ACC112 (cell line): ENCODE data around the gene L3MBTL3.

Experiments used
- H2AFZ ChIP-seq: fragments of 200-600 bp; sonication (generic); one replicate; pipeline ENCODE4 v1.6.0; 2017; ENCODE audit warnings: antibody characterized with exemption, low read length; ENCODE audit not compliant: unreplicated experiment
- H3K27ac ChIP-seq: fragments of 200-600 bp; sonication (generic); 2 replicates; pipeline ENCODE4 v1.5.1; 2014; ENCODE audit warnings: low read depth, mild to moderate bottlenecking, antibody characterized with exemption, low read length, moderate library complexity
- H3K27me3 ChIP-seq: fragments of 200-600 bp; sonication (generic); 2 replicates; pipeline ENCODE4 v1.6.1; 2014; ENCODE audit warnings: mild to moderate bottlenecking, antibody characterized with exemption, low read length, moderate library complexity, mixed read lengths; ENCODE audit not compliant: insufficient read depth
- H3K36me3 ChIP-seq: fragments of 200-600 bp; sonication (generic); 2 replicates; pipeline ENCODE4 v1.6.1; 2016; ENCODE audit warnings: mild to moderate bottlenecking, antibody characterized with exemption, low read length, moderate library complexity, mixed read lengths; ENCODE audit not compliant: insufficient read depth
- H3K4me1 ChIP-seq: fragments of 200-600 bp; sonication (generic); one replicate; pipeline ENCODE4 v1.6.1; 2016; ENCODE audit warnings: low read length, mixed read lengths; ENCODE audit not compliant: insufficient read depth, unreplicated experiment, control insufficient read depth
- H3K4me3 ChIP-seq: fragments of 200-600 bp; sonication (generic); 2 replicates; pipeline ENCODE4 v1.5.1; 2014; ENCODE audit warnings: mild to moderate bottlenecking, low read depth, low read length
- H3K79me2 ChIP-seq: fragments of 200-600 bp; sonication (generic); one replicate; pipeline ENCODE4 v1.6.0; 2016; ENCODE audit warnings: low read length; ENCODE audit not compliant: control insufficient read depth, unreplicated experiment, insufficient read depth

Gene L3MBTL3

GRCh38 chr6:130026859-130027258 is 8.5 kb downstream of the L3MBTL3 start:
- H3K4me1 ChIP-seq, result no peaks in the 10 kb centered on the region
- H3K36me3 ChIP-seq, result no peaks in the 10 kb centered on the region
- no peak overlapping the region for H3K27ac ChIP-seq
- H2AFZ ChIP-seq, result no peak overlapping the region
- H3K27me3 ChIP-seq, result no peaks in the 10 kb centered on the region
- no peaks in the 10 kb centered on the region for H3K79me2 ChIP-seq
- H3K4me3 ChIP-seq, result no peak overlapping the region

- no peak overlapping the region for H3K27ac ChIP-seq
- no peaks in the 10 kb centered on the region for H3K27me3 ChIP-seq
- no peaks in the 10 kb centered on the region for H3K4me1 ChIP-seq
- no peak overlapping the region for H2AFZ ChIP-seq
- no peaks in the 10 kb centered on the region for H3K79me2 ChIP-seq
- no peaks in the 10 kb centered on the region; the same call in 1 of the 2 replicates for H3K36me3 ChIP-seq
- H3K4me3 ChIP-seq, result no peak overlapping the region
These were observed 9.6 kb downstream of the L3MBTL3 start for GRCh38 chr6:130027948-130028347.

DNA sequence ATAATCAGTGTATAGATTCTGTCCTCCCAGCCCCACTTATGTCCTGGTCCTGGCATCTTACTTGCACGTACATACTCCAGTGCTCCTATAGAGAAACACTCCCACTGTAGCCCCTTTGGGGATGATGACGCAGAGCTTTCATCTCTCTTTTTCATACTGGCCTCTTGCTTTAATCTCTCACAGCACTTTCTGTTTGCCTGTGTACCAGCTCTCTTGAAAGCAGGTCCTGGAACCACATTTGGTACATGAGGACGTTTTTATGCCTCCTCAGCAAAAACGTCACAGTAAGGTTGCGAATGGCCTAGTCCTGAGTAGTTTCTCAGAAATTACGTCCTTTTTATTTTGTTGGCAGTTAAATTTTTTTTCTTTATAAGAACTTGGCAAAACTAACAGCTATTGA is 10.8 kb downstream of the L3MBTL3 start:
- Histone ChIP-seq H3K36me3 (no peaks in the 10 kb centered on the region; the same call in 1 of the 2 replicates), H3K27me3 (no peaks in the 10 kb centered on the region), H2AFZ (no peak overlapping the region), H3K79me2 (no peaks in the 10 kb centered on the region), H3K4me1 (peaks cover 1% of the 10 kb centered on the region), H3K27ac (no peak overlapping the region), H3K4me3 (no peak overlapping the region)

DNA sequence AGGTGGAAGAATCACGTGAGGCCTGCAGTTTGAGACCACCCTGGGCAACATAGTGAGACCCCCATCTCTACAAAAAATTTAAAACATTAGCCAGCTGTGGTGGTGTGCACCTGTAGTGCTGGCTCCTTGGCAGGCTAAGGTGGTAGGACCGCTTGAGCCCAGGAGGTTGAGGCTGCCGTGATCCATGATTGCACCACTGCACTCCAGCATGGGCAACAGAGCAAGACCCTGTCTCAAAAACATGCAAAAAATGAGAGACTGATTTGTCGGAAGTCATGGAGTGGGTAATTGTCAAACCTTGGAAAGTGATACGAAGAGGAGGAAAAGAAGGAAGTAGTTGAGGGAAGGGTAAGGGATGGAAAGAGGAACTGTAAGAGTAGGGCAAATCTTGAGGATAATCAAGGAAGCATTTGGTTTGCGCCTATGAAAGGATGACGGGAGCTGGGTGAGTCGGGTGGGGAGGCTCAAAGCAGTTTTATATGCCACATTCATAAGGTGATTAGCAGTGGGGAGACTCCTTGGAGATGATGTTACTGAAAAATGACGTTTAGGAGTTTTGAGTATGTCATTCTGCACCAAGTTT is 14.5 kb downstream of the L3MBTL3 start:
- Histone ChIP-seq H3K27ac (no peak overlapping the region), H3K4me1 (peaks cover 7% of the 10 kb centered on the region), H3K27me3 (no peaks in the 10 kb centered on the region), H3K4me3 (no peak overlapping the region), H3K36me3 (no peaks in the 10 kb centered on the region; the same call in 1 of the 2 replicates), H3K79me2 (no peaks in the 10 kb centered on the region), H2AFZ (no peak overlapping the region)

DNA sequence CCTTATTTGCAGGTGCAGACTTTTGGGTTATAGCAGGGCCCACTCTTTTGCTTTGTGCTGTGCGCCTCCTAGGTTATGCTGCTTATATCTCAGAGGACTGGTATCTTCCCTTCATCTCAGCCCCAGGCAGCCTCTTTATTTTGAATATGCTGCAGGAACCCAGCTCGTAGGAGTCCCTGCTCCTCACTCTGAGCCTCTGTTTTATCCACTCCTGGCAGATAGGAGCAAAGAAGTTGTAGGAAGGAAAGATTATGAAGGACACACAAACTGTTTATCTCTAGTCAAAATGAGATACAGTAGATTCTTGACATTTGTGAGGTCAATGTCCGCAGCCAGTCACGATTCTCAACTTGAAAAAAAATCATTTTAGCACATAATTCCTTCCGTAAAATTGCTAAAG is 15.6 kb downstream of the L3MBTL3 start:
- Histone ChIP-seq H3K36me3 (no peaks in the 10 kb centered on the region; the same call in 1 of the 2 replicates), H3K27ac (no peak overlapping the region), H3K4me1 (peaks cover 7% of the 10 kb centered on the region), H3K79me2 (no peaks in the 10 kb centered on the region), H3K27me3 (no peaks in the 10 kb centered on the region), H3K4me3 (no peak overlapping the region), H2AFZ (no peak overlapping the region)

GRCh38 chr6:130034378-130035146 is 16.2 kb downstream of the L3MBTL3 start:
- Histone ChIP-seq H3K4me3 (no peak overlapping the region), H3K36me3 (no peaks in the 10 kb centered on the region; the same call in 1 of the 2 replicates), H3K4me1 (peaks cover 7% of the 10 kb centered on the region), H3K27me3 (no peaks in the 10 kb centered on the region), H2AFZ (no peak overlapping the region), H3K79me2 (no peaks in the 10 kb centered on the region), H3K27ac (no peak overlapping the region)

- no peak overlapping the region for H3K4me3 ChIP-seq
- peaks cover 7% of the 10 kb centered on the region for H3K4me1 ChIP-seq
- H3K27me3 ChIP-seq, result no peaks in the 10 kb centered on the region
- H2AFZ ChIP-seq, result no peak overlapping the region
- no peaks in the 10 kb centered on the region; the same call in 1 of the 2 replicates for H3K36me3 ChIP-seq
- no peak overlapping the region for H3K27ac ChIP-seq
- H3K79me2 ChIP-seq, result no peaks in the 10 kb centered on the region
These were observed 16.8 kb downstream of the L3MBTL3 start for GRCh38 chr6:130035211-130035610.

- Histone ChIP-seq H3K4me3 (no peak overlapping the region), H3K27me3 (no peaks in the 10 kb centered on the region), H3K27ac (no peak overlapping the region), H3K79me2 (no peaks in the 10 kb centered on the region), H3K4me1 (peaks cover 7% of the 10 kb centered on the region), H3K36me3 (no peaks in the 10 kb centered on the region; the same call in 1 of the 2 replicates), H2AFZ (no peak overlapping the region)
These were observed 18.9 kb downstream of the L3MBTL3 start for GRCh38 chr6:130037207-130037811.

DNA sequence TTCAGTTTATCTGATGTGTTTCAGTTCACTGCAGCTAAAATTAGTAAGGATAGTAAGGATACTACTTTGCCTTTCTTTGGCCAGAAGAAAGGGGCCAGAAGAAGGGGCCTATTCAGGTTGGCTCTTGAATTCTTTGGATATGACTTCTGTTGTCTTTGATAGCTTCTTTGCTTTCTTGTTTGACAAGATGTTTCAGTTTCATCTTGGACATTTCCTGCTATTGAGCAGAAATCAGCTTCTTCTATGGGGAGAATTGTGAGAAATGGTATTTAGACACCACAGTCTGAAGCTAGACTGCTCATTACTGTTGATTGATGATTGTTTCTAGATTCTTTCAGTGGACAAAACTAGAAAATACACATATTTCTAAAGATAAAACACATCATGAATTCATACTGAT is 23.2 kb downstream of the L3MBTL3 start:
- H3K4me1 ChIP-seq, result no peaks in the 10 kb centered on the region
- no peak overlapping the region for H3K27ac ChIP-seq
- H3K4me3 ChIP-seq, result no peak overlapping the region
- H3K27me3 ChIP-seq, result no peaks in the 10 kb centered on the region
- H2AFZ ChIP-seq, result no peak overlapping the region
- H3K36me3 ChIP-seq, result no peaks in the 10 kb centered on the region
- no peaks in the 10 kb centered on the region for H3K79me2 ChIP-seq

GRCh38 chr6:130043344-130043743 is 25.0 kb downstream of the L3MBTL3 start:
- no peaks in the 10 kb centered on the region for H3K36me3 ChIP-seq
- no peak overlapping the region for H3K4me3 ChIP-seq
- no peaks in the 10 kb centered on the region for H3K79me2 ChIP-seq
- H3K27ac ChIP-seq, result no peak overlapping the region
- H2AFZ ChIP-seq, result no peak overlapping the region
- H3K4me1 ChIP-seq, result no peaks in the 10 kb centered on the region
- no peaks in the 10 kb centered on the region for H3K27me3 ChIP-seq

- H3K4me1 ChIP-seq, result no peaks in the 10 kb centered on the region
- no peak overlapping the region for H3K4me3 ChIP-seq
- no peaks in the 10 kb centered on the region for H3K79me2 ChIP-seq
- no peaks in the 10 kb centered on the region for H3K27me3 ChIP-seq
- no peaks in the 10 kb centered on the region for H3K36me3 ChIP-seq
- H3K27ac ChIP-seq, result no peak overlapping the region
- no peak overlapping the region for H2AFZ ChIP-seq
These were observed 27.2 kb downstream of the L3MBTL3 start for GRCh38 chr6:130045622-130046021.
